PC-3 (cell line): Measurements from ENCODE around the gene RPS25. TPM values are rescaled to one million over a fixed set of nuclear protein-coding genes. Genes with fewer than 3 reads are reported as not detected.

Experiments
- ATAC-seq: fragments of 200-7000 bp; cut with Tn5 transposase; 2 replicates; pipeline ENCODE4 v1.9.1; 2020; ENCODE audit warnings: mild to moderate bottlenecking, moderate library complexity
- BruUV-seq: library from RNA; stranded (reverse); fragments of 400-500 nt; replicated peaks from 2 replicates; lab custom pipeline; 2021; lab: Mats Ljungman, UMichigan
- CTCF ChIA-PET: fragments of 300-600 bp; sonication (Branson Sonifier 250); formaldehyde crosslinking; loops from one replicate; lab custom pipeline; 2022; ENCODE audit warnings: antibody characterized with exemption; lab: Charles Lee
- POLR2A ChIA-PET: fragments of 300-600 bp; sonication (Branson Sonifier 250); formaldehyde crosslinking; loops from one replicate; lab custom pipeline; 2022; ENCODE audit warnings: antibody characterized with exemption; ENCODE audit not compliant: unreplicated experiment; lab: Charles Lee
- DNase-seq: peaks from one replicate; pipeline ENCODE4 v3.0.0-alpha.2; 2015
- H2AFZ ChIP-seq: fragments of 300-600 bp; sonication (generic); 2 replicates; pipeline ENCODE4 v1.6.0; 2016; ENCODE audit warnings: antibody characterized with exemption, low read length
- H3F3A ChIP-seq: fragments of 300-600 bp; sonication (generic); one replicate; pipeline ENCODE4 v1.6.0; 2017; ENCODE audit warnings: antibody characterized with exemption, low read length, control low read depth, mild to moderate bottlenecking; ENCODE audit not compliant: unreplicated experiment
- H3K27ac ChIP-seq: fragments of 300-600 bp; sonication (generic); 2 replicates; pipeline ENCODE4 v1.5.1; 2016; ENCODE audit warnings: mild to moderate bottlenecking, low read length
- H3K27me3 ChIP-seq: fragments of 300-600 bp; sonication (generic); 2 replicates; pipeline ENCODE4 v1.6.1; 2016; ENCODE audit warnings: low read length, mixed read lengths
- H3K36me3 ChIP-seq: fragments of 300-600 bp; sonication (generic); 2 replicates; pipeline ENCODE4 v1.6.1; 2016; ENCODE audit warnings: low read depth, mixed run types, low read length, mixed read lengths
- H3K4me1 ChIP-seq: fragments of 300-600 bp; sonication (generic); 2 replicates; pipeline ENCODE4 v1.5.1; 2016; ENCODE audit warnings: low read length; ENCODE audit not compliant: insufficient read depth
- H3K4me2 ChIP-seq: fragments of 300-600 bp; sonication (generic); 2 replicates; pipeline ENCODE4 v1.6.0; 2016; ENCODE audit warnings: low read length
- H3K4me3 ChIP-seq: fragments of 300-600 bp; sonication (generic); 2 replicates; pipeline ENCODE4 v1.5.1; 2016; ENCODE audit warnings: mild to moderate bottlenecking, low read length, mixed read lengths
- H3K79me2 ChIP-seq: fragments of 300-600 bp; sonication (generic); 2 replicates; pipeline ENCODE4 v1.6.1; 2017; ENCODE audit warnings: low read length, mixed read lengths
- H3K9ac ChIP-seq: fragments of 300-600 bp; sonication (generic); 2 replicates; pipeline ENCODE4 v1.6.0; 2016; ENCODE audit warnings: mild to moderate bottlenecking, low read length
- H3K9me2 ChIP-seq: fragments of 300-600 bp; sonication (generic); replicated peaks from 2 replicates; pipeline ENCODE4 v1.6.1; 2016; ENCODE audit warnings: mixed run types, low read length, mixed read lengths
- H3K9me3 ChIP-seq: fragments of 300-600 bp; sonication (generic); 2 replicates; pipeline ENCODE4 v1.6.1; 2016; ENCODE audit warnings: low read length, mixed read lengths
- H4K20me1 ChIP-seq: fragments of 300-600 bp; sonication (generic); 2 replicates; pipeline ENCODE4 v1.6.1; 2016; ENCODE audit warnings: low read length, mixed read lengths
- CTCF ChIP-seq: fragments of 300-600 bp; sonication (generic); conservative IDR thresholded peaks from 2 replicates; pipeline ENCODE4 v1.5.1; 2017; ENCODE audit warnings: antibody characterized with exemption, low read depth, mild to moderate bottlenecking, low read length
- EZH2 ChIP-seq: fragments of 300-600 bp; sonication (generic); IDR thresholded peaks from one replicate; pipeline ENCODE4 v1.6.1; 2017; ENCODE audit warnings: antibody characterized with exemption, mild to moderate bottlenecking, low read length; ENCODE audit not compliant: unreplicated experiment
- EZH2phosphoT487 ChIP-seq: fragments of 300-600 bp; sonication (generic); IDR thresholded peaks from 2 replicates; pipeline ENCODE4 v1.6.1; 2018; ENCODE audit warnings: mild to moderate bottlenecking, antibody characterized with exemption, low read length, borderline replicate concordance
- intact Hi-C: fragments of 100-400 bp; cut with micrococcal nuclease; formaldehyde crosslinking; loops from 2 replicates; pipeline ENCODE4 v1.9.0; 2023
- total RNA-seq: library from RNA; depleted of rRNA; stranded (reverse); fragments of >200 nt; gene quantifications from 2 replicates; pipeline ENCODE4 v1.2.3, GENCODE V29; 2014

The RPS25 gene
- total RNA-seq, 1 experiment from 2014 or later: 931 TPM

- ChIA-PET POLR2A (no interaction called here), CTCF (no interaction called here)
- DNase-seq: no peak
- Histone ChIP-seq H3K27me3 (no peaks in the 10 kb centered on the region), H3K9ac (no peak overlapping the region), H3K36me3 (no peaks in the 10 kb centered on the region), H3K9me3 (no peaks in the 10 kb centered on the region), H3K27ac (no peak overlapping the region), H3K4me1 (no peaks in the 10 kb centered on the region), H3K4me3 (no peak overlapping the region), H2AFZ (no peak overlapping the region), H3K4me2 (no peak overlapping the region), H3K79me2 (no peaks in the 10 kb centered on the region), H4K20me1 (no peaks in the 10 kb centered on the region), H3K9me2 (no peaks in the 10 kb centered on the region), H3F3A (no peaks in the 10 kb centered on the region)
- no peak for ATAC-seq
- TF ChIP-seq EZH2phosphoT487 (no peak), EZH2 (no peak), CTCF (no peak)
- intact Hi-C loops: no loop called here
- BruUV-seq: no TSS peak
These were observed 37.8 kb downstream of the RPS25 start for GRCh38 chr11:118980191-118980881.

GRCh38 chr11:118979434-118979833, 38.7 kb downstream of the RPS25 start:
- intact Hi-C loops: no loop called here
- Histone ChIP-seq H4K20me1 (no peaks in the 10 kb centered on the region), H3K27ac (no peak overlapping the region), H3K36me3 (no peaks in the 10 kb centered on the region), H3K27me3 (no peaks in the 10 kb centered on the region), H3K9ac (no peak overlapping the region), H3F3A (no peaks in the 10 kb centered on the region), H3K9me3 (no peaks in the 10 kb centered on the region), H3K4me2 (no peak overlapping the region), H3K79me2 (no peaks in the 10 kb centered on the region), H3K4me1 (no peaks in the 10 kb centered on the region), H3K9me2 (no peaks in the 10 kb centered on the region), H2AFZ (no peak overlapping the region), H3K4me3 (no peak overlapping the region)
- no TSS peak for BruUV-seq
- ChIA-PET POLR2A (no interaction called here), CTCF (no interaction called here)
- TF ChIP-seq EZH2 (no peak), CTCF (no peak), EZH2phosphoT487 (no peak)
- DNase-seq (no peak), ATAC-seq (no peak)
